Smooth muscle cell (in vitro differentiated cells): ENCODE measurements around the gene SLU7. TPM values are rescaled to one million over a fixed set of nuclear protein-coding genes. Genes with fewer than 3 reads are reported as not detected.

Source experiments
- DNase-seq: peaks from one replicate; lab custom pipeline; 2025; ENCODE audit not compliant: unreplicated experiment; lab: John Stamatoyannopoulos, UW
- H2AFZ ChIP-seq: fragments of 200-600 bp; sonication (generic); 2 replicates; pipeline ENCODE4 v1.6.0; 2016; ENCODE audit warnings: antibody characterized with exemption, low read depth, mild to moderate bottlenecking
- H3F3A ChIP-seq: fragments of 200-600 bp; sonication (generic); 2 replicates; pipeline ENCODE4 v1.6.0; 2017; ENCODE audit warnings: antibody characterized with exemption, low read depth
- H3K27ac ChIP-seq: fragments of 200-600 bp; sonication (generic); 2 replicates; pipeline ENCODE4 v1.5.1; 2016; ENCODE audit warnings: low read depth, mild to moderate bottlenecking
- H3K27me3 ChIP-seq: fragments of 200-600 bp; sonication (generic); 2 replicates; pipeline ENCODE4 v1.6.1; 2016; ENCODE audit warnings: low read depth, mild to moderate bottlenecking
- H3K36me3 ChIP-seq: fragments of 200-600 bp; sonication (generic); 2 replicates; pipeline ENCODE4 v1.5.1; 2016; ENCODE audit warnings: low read depth
- H3K4me1 ChIP-seq: fragments of 200-600 bp; sonication (generic); 2 replicates; pipeline ENCODE4 v1.5.1; 2016; ENCODE audit warnings: low read depth
- H3K4me2 ChIP-seq: fragments of 200-600 bp; sonication (generic); 2 replicates; pipeline ENCODE4 v1.6.0; 2016; ENCODE audit warnings: mild to moderate bottlenecking
- H3K4me3 ChIP-seq: fragments of 200-600 bp; sonication (generic); 2 replicates; pipeline ENCODE4 v1.5.1; 2016; ENCODE audit warnings: mild to moderate bottlenecking
- H3K79me2 ChIP-seq: fragments of 200-600 bp; sonication (generic); 2 replicates; pipeline ENCODE4 v1.6.0; 2016; ENCODE audit warnings: low read depth, mild to moderate bottlenecking
- H3K9ac ChIP-seq: fragments of 200-600 bp; sonication (generic); 2 replicates; pipeline ENCODE4 v1.6.0; 2016; ENCODE audit warnings: low read depth
- H3K9me3 ChIP-seq: fragments of 200-600 bp; sonication (generic); replicated peaks from 2 replicates; pipeline ENCODE4 v1.5.1; 2016; ENCODE audit warnings: low read depth
- H4K20me1 ChIP-seq: fragments of 200-600 bp; sonication (generic); 2 replicates; pipeline ENCODE4 v1.6.0; 2016; ENCODE audit warnings: low read depth
- WGBS: methylation state at CpG from one replicate; pipeline ENCODE4 v1.1.7; 2016; ENCODE audit warnings: low lambda C conversion rate; 5-methylcytosine and 5-hydroxymethylcytosine counted together
- polyA plus RNA-seq: library from polyadenylated mRNA; unstranded; fragments of >200 nt; fragmentation: Nextera tagmentation; extraction: Ambion mirVana; gene quantifications from 2 replicates; pipeline ENCODE4 v1.2.1, GENCODE V29; 2016
- total RNA-seq: library from RNA; depleted of rRNA; stranded (reverse); fragments of >200 nt; gene quantifications from 2 replicates; pipeline ENCODE4 v1.2.3, GENCODE V29; 2014
- TF ChIP-seq, protein P1 (sequence below): fragments of 200-600 bp; sonication (generic); IDR thresholded peaks from 2 replicates; pipeline ENCODE4 v1.5.1; 2017; ENCODE audit warnings: borderline replicate concordance, mild to moderate bottlenecking, antibody characterized with exemption; ENCODE audit not compliant: insufficient read depth, poor library complexity, severe bottlenecking

SLU7 gene
- total and polyA plus RNA-seq, 2 experiments from 2014 or later: 46.3 to 48.1 TPM

- H3K27ac ChIP-seq: no peak overlapping the region
- no peaks in the 10 kb centered on the region for H4K20me1 ChIP-seq
- peaks cover 7% of the 10 kb centered on the region for H3F3A ChIP-seq
- no peaks in the 10 kb centered on the region for H3K9me3 ChIP-seq
- no peak for DNase-seq
- no peak overlapping the region for H3K4me2 ChIP-seq
- no peak overlapping the region for H2AFZ ChIP-seq
- H3K27me3 ChIP-seq: no peaks in the 10 kb centered on the region
- TF ChIP-seq, protein P1, sequence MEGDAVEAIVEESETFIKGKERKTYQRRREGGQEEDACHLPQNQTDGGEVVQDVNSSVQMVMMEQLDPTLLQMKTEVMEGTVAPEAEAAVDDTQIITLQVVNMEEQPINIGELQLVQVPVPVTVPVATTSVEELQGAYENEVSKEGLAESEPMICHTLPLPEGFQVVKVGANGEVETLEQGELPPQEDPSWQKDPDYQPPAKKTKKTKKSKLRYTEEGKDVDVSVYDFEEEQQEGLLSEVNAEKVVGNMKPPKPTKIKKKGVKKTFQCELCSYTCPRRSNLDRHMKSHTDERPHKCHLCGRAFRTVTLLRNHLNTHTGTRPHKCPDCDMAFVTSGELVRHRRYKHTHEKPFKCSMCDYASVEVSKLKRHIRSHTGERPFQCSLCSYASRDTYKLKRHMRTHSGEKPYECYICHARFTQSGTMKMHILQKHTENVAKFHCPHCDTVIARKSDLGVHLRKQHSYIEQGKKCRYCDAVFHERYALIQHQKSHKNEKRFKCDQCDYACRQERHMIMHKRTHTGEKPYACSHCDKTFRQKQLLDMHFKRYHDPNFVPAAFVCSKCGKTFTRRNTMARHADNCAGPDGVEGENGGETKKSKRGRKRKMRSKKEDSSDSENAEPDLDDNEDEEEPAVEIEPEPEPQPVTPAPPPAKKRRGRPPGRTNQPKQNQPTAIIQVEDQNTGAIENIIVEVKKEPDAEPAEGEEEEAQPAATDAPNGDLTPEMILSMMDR: no peak
- peaks cover 21% of the 10 kb centered on the region for H3K79me2 ChIP-seq
- WGBS: 98% methylated on average over 4 of the region's 4 CpGs
- H3K4me3 ChIP-seq: no peak overlapping the region
- peaks cover 6% of the 10 kb centered on the region for H3K4me1 ChIP-seq
- no peak overlapping the region for H3K9ac ChIP-seq
- no peaks in the 10 kb centered on the region for H3K36me3 ChIP-seq
These were observed 8.7 kb upstream of the SLU7 start for GRCh38 chr5:160427607-160428006.

DNA sequence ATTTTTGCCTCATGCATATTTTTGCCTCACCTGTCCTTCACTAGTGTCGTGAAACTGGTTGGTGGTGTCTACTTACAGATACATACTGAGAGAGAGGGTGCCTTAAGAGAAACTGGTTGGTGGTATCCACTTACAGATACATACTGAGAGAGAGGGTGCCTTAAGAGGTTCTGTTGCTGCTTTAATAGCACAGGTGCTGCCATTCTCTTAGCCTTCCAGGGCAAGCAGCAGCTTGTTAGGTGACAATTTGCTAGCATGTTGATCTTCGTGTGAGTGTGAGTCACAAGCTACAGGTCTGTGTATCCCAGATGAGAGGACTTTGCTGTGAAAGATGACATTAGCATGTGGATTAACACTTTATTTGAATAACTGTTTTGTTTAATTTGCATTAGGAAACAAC, 4.2 kb upstream of the SLU7 start:
- H3K27me3 ChIP-seq: no peaks in the 10 kb centered on the region
- H4K20me1 ChIP-seq: no peaks in the 10 kb centered on the region
- peak overlapping the region; percentile 83 for H3K27ac ChIP-seq
- peaks cover 33% of the 10 kb centered on the region for H3K79me2 ChIP-seq
- peaks cover 19% of the 10 kb centered on the region for H3K4me1 ChIP-seq
- H3K4me2 ChIP-seq: peak overlapping the region; percentile 85
- no peak overlapping the region for H2AFZ ChIP-seq
- WGBS: 48% methylated on average over 2 of the region's 2 CpGs
- no peaks in the 10 kb centered on the region for H3F3A ChIP-seq
- H3K36me3 ChIP-seq: no peaks in the 10 kb centered on the region
- DNase-seq: no peak
- no peaks in the 10 kb centered on the region for H3K9me3 ChIP-seq
- TF ChIP-seq, protein P1: no peak
- H3K9ac ChIP-seq: peak overlapping the region; percentile 72
- peak overlapping the region; percentile 67 for H3K4me3 ChIP-seq

GRCh38 chr5:160421625-160422258, 2.9 kb upstream of the SLU7 start, which contains the start of gene PTTG1:
Gene PTTG1, plus strand, starts transcription at chr5:160421855. Its CDS starts 458 bp downstream, at chr5:160422313.
- Histone ChIP-seq H4K20me1 (no peaks in the 10 kb centered on the region), H3K36me3 (no peaks in the 10 kb centered on the region), H2AFZ (peak within 1 kb of the TSS; percentile 23), H3F3A (no peaks in the 10 kb centered on the region), H3K79me2 (peaks cover 46% of the 10 kb centered on the region), H3K9ac (peak within 1 kb of the TSS; percentile 72), H3K4me3 (peak within 1 kb of the TSS; percentile 67), H3K4me2 (peak within 1 kb of the TSS; percentile 85), H3K9me3 (no peaks in the 10 kb centered on the region), H3K4me1 (peaks cover 23% of the 10 kb centered on the region), H3K27me3 (no peaks in the 10 kb centered on the region), H3K27ac (peak within 1 kb of the TSS; percentile 83)
- TF ChIP-seq, protein P1: no peak
- DNase-seq: peak; percentile 94
- WGBS: 1% methylated on average over 34 of the region's 39 CpGs

DNA sequence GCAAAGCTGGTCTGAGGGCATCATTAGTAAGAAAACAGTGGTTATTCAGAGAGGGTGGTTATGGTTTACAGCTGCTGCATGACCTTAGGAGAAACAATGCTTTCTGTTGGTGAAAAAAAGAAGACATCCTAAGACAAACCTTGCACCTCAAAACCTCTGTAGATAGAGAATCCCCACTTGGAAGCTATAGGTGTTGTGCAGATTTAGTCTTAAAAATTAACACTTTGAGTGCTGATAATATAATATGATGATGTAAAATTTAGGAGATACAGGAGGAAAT, 1.4 kb upstream of the SLU7 start:
- Histone ChIP-seq H3K79me2 (peaks cover 46% of the 10 kb centered on the region), H3K4me3 (no peak overlapping the region), H4K20me1 (no peaks in the 10 kb centered on the region), H3K27me3 (no peaks in the 10 kb centered on the region), H3F3A (no peaks in the 10 kb centered on the region), H3K9me3 (no peaks in the 10 kb centered on the region), H3K9ac (peak overlapping the region; percentile 98), H3K4me1 (peaks cover 23% of the 10 kb centered on the region), H2AFZ (peak overlapping the region; percentile 84), H3K36me3 (no peaks in the 10 kb centered on the region), H3K4me2 (peak overlapping the region; percentile 86), H3K27ac (peak overlapping the region; percentile 92)
- DNase-seq: no peak
- TF ChIP-seq, protein P1: no peak
